ENCODE results near the gene AJM1.

GRCh38 chr9:136854113-136854841 is 12.0 kb downstream of the AJM1 start:
- TF ChIP-seq KDM5A (IDR thresholded peaks at IDR 0.05; ENCODE audit: low read length), result no peak
- TF ChIP-seq CREB1 (IDR thresholded peaks at IDR 0.05), result no peak
- TF ChIP-seq EZH2 (IDR thresholded peaks at IDR 0.05; ENCODE audit: low read depth, low read length, severe bottlenecking), result no peak
- no peak for TF ChIP-seq SP1 (IDR thresholded peaks at IDR 0.05; ENCODE audit: low read depth, low read length)
- TF ChIP-seq FOSL1 (IDR thresholded peaks at IDR 0.05; ENCODE audit: insufficient read depth, low read depth, low read length), result no peak
- no peak for TF ChIP-seq POLR2A (IDR thresholded peaks at IDR 0.05; ENCODE audit: control extremely low read depth in 1 of 2, low read depth in 2 of 2, low read length in 2 of 2)
- no peak for TF ChIP-seq CTCF (IDR thresholded peaks at IDR 0.05; ENCODE audit: control extremely low read depth in 1 of 3, insufficient read depth in 1 of 3, low read depth in 1 of 3, low read length in 3 of 3)
- TF ChIP-seq RNF2 (IDR thresholded peaks at IDR 0.05; ENCODE audit: borderline replicate concordance, low read depth, low read length, missing control alignments, poor library complexity, severe bottlenecking), result no peak

All from H1 (cell line).